ENCODE measurements around the gene TNNI2.
"Not testable (repeated sequence)": the region's sequence is repeated elsewhere in the genome, so short reads cannot be mapped to it uniquely, and the experiment has no call there.

TNNI2 gene

GRCh38 chr11:1863352-1864216 lies 24.8 kb downstream of the TNNI2 start:
- DNase-seq = no peak

GRCh38 chr11:1864231-1864630 lies 25.4 kb downstream of the TNNI2 start:
- no peak for DNase-seq

- no peak for DNase-seq
Measured at GRCh38 chr11:1864831-1865665, 26.3 kb downstream of the TNNI2 start.

GRCh38 chr11:1866226-1866625 lies 27.4 kb downstream of the TNNI2 start:
- no peak for DNase-seq

GRCh38 chr11:1866776-1867175 lies 28.0 kb downstream of the TNNI2 start:
- DNase-seq = no peak

GRCh38 chr11:1867381-1867780 lies 28.6 kb downstream of the TNNI2 start:
- DNase-seq = no peak

- DNase-seq = no peak
Measured at GRCh38 chr11:1868056-1868635, 29.4 kb downstream of the TNNI2 start.

- DNase-seq = no peak
Measured at GRCh38 chr11:1868636-1869291, 30.0 kb downstream of the TNNI2 start.

GRCh38 chr11:1869427-1870325 lies 30.9 kb downstream of the TNNI2 start:
- peak; percentile 32 for DNase-seq

GRCh38 chr11:1870326-1870696 lies 31.5 kb downstream of the TNNI2 start:
- no peak for DNase-seq

- DNase-seq = no peak
Measured at GRCh38 chr11:1870721-1871466, 32.1 kb downstream of the TNNI2 start.

- DNase-seq = no peak
Measured at GRCh38 chr11:1871531-1871930, 32.8 kb downstream of the TNNI2 start.

GRCh38 chr11:1872267-1872985 lies 33.6 kb downstream of the TNNI2 start:
- DNase-seq = no peak

- no peak for DNase-seq
Measured at GRCh38 chr11:1873048-1873812, 34.4 kb downstream of the TNNI2 start.

GRCh38 chr11:1873813-1874150 lies 35.0 kb downstream of the TNNI2 start:
- DNase-seq = not testable (repeated sequence)

- not testable (repeated sequence) for DNase-seq
Measured at GRCh38 chr11:1874441-1875092, 35.8 kb downstream of the TNNI2 start.

- DNase-seq = no peak
Measured at GRCh38 chr11:1875093-1875850, 36.5 kb downstream of the TNNI2 start.

- not testable (repeated sequence) for DNase-seq
Measured at GRCh38 chr11:1875851-1876301, 37.1 kb downstream of the TNNI2 start.
